ENCODE measurements around the gene PSME1.

Gene PSME1

DNA sequence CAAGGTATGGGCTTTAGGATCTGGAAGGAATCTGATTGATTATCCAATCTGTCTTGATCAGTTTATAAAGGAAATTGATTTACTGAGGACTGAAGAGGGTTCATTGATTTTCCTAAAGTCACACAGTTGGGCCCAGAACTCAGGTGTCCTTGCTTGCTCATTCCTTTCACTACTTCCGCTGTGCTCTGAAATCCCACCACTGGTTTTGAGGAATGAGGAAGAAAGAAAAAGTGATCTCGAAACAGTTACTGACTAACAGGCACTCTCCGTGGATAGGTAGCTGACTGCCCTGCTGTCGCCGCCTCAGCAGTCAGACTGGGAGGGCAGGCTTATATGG is 5.6 kb upstream of the PSME1 start, which contains the start of gene FITM1:
Gene FITM1 (plus strand): TSS at position 280 of the 337 bp plus-strand sequence. CDS start 905 bp downstream, outside the sequence.
- DNase-seq (ENCODE audit: low read depth) = no peak

DNA sequence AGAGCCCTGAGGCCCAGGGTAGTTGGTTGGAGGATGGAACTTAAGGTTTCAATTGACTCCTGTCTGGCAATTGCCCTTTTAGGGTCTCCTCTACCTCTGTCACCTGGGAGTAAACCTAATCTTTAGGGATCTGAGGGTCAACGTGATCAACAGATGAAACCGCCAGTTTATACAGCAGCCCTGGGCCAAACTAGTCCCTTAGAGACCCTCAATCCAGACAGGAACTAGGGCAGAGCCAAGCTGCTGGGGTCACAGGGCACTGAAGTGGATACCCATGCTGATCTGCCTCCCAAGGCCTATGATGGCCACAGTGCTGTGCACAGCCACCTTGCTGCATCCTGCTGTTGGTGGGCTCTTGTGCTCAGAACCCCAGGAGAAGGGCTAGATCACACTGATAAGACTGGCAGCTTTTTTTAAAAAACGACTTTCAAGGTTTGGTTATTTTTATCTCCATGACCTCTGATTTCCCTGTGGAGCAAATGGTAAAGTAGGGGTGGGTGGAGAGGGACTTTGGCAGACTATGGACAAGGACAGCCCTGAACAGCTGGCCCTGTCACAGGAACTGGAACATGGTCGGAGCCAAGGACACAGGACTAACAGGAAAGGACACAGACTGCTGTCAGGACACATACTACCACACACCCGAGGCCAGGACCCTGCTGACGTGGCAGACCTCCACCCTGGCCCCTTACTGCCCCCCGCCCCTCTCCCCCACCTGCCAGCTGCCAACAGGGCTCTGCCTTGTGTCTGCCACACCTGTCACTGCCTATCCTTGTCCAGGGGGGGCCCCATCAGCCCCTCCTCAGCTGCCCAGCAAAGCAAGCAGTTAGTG is 5.1 kb upstream of the PSME1 start:
- no peak for DNase-seq (ENCODE audit: low read depth)

- DNase-seq (ENCODE audit: low read depth) = no peak
Measured at GRCh38 chr14:24131549-24131966, 4.4 kb upstream of the PSME1 start.

- no peak for DNase-seq (ENCODE audit: low read depth)
Measured at GRCh38 chr14:24132061-24132685, 3.8 kb upstream of the PSME1 start.

GRCh38 chr14:24132976-24133375 is 3.0 kb upstream of the PSME1 start:
- no peak for DNase-seq (ENCODE audit: low read depth)

DNA sequence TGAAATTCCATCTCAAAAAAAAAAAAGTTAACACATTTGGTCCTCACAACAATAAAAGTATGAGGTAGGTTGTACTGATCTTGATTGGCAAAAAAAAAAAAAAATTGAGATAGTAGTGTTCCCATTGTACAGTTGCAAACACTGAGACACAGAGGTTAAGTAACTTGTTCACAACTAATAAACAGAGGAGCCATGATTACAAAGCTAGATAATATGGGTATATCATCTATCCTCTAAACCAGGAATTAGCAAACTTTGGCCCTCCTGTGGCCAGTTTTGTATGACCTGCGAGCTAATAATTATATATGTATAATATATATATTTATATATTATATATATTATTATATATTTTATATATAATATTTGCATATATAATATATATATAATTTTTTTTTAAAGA is 2.3 kb upstream of the PSME1 start:
- DNase-seq (ENCODE audit: low read depth) = no peak

GRCh38 chr14:24135584-24135833 is 485 bp upstream of the PSME1 start:
- no peak for DNase-seq (ENCODE audit: low read depth)

GRCh38 chr14:24136684-24137528 is 912 bp downstream of the PSME1 start:
- DNase-seq (ENCODE audit: low read depth) = no peak

- no peak for DNase-seq (ENCODE audit: low read depth)
Measured at GRCh38 chr14:24137529-24138395, 1.8 kb downstream of the PSME1 start.

- no peak for DNase-seq (ENCODE audit: low read depth)
Measured at GRCh38 chr14:24138396-24139271, 2.6 kb downstream of the PSME1 start.

GRCh38 chr14:24139272-24139934 is 3.4 kb downstream of the PSME1 start:
- DNase-seq (ENCODE audit: low read depth) = no peak

GRCh38 chr14:24141097-24141880 is 5.3 kb downstream of the PSME1 start, which contains the start of gene EMC9:
EMC9 (minus strand) TSS chr14:24141591; CDS start chr14:24141304, 287 bp downstream.
- peak; percentile 100 for DNase-seq (ENCODE audit: low read depth)

DNA sequence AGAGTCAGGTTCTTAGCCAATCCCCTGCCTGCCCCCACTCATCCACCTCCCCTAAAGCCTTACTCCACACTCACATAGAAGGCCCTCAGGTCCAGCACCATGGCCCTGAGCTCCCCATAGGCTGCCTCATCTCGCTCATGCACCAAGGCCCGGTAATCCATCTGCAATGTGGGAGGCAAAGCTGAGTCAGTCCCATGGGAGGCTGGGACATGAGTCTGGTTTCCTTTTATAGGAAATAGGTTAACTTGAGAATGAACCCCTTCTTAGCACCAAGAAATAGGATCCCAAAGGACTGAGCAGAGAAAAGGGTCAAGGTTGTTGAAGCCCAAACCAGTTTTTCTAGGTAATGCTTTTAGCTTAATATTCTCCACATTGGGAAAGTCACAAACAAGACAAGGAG is 7.5 kb downstream of the PSME1 start:
- DNase-seq (ENCODE audit: low read depth) = peak; percentile 54

DNA sequence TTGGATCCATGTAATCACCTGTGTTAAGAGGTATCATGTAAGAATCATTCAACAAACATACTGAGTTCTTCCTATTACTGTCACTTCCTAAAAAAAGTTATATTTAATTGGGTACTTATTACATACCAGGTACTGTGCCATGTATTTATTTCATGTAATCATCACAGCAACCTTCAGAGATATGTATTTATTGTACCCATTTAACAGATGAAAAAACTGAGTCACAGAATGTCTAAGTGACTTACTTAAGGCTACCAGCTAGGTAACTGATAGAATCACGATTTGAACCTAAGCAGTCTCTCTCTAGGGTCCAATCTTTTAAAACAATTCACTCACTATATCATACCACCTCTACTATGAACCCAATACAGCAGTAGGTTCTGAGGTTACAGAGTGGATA is 8.5 kb downstream of the PSME1 start:
- DNase-seq (ENCODE audit: low read depth) = no peak

GRCh38 chr14:24145219-24145618 is 9.2 kb downstream of the PSME1 start:
- no peak for DNase-seq (ENCODE audit: low read depth)

DNA sequence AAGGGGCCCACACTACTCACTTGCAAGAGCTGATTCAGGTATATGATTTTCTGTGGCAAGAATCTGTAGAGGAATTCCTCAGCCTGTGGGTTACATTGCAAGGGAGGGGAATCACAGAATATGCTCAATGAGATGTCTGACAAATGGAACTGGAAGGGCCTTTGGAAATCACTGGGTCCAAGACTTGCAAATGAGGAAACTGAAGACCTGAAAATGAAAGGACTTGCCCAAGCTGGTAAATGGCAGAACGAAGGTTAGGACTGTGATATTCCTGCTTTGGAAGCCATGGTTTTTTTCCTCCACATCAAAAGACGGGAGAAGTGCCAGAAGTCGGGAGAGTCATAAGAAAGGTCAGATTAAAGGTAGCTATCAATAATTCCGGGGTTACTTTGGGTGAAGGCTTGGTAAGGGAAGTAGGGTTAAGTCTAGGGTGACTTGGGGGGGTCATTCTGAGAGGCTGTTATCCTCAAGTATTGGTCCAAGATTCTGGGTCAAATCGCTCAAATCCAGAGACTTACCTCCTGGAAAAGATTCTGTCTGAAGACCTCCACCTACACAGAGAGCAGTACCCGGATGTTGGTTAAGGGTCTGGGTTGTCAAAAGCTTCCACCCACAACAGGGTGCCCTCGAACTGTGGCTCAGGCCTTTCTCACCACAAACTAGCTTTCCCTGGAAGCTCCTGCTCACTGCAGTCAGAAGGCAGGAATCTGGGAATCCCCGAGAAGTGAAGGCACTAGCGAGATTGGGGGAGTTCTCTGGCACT is 9.9 kb downstream of the PSME1 start:
- peak; percentile 44 for DNase-seq (ENCODE audit: low read depth)

- peak; percentile 97 for DNase-seq (ENCODE audit: low read depth)
Measured at GRCh38 chr14:24146453-24146977, 10.5 kb downstream of the PSME1 start, which contains the start of gene PSME2. PSME2 (minus strand) TSS chr14:24146610; CDS start chr14:24146581, 29 bp downstream.

Data from iris pigment epithelial cell (primary cell).